Right lobe of liver (tissue), 6 donors: ENCODE results near the gene POC1B. TPM values are rescaled to one million over a fixed set of nuclear protein-coding genes. Genes with fewer than 3 reads are reported as not detected.

Experiments
- ATAC-seq, 4 donors: fragments of 200-7000 bp; cut with Tn5 transposase; one replicate each; pipeline ENCODE4 v1.9.1; 2020; ENCODE audit warnings: mild to moderate bottlenecking in 4 of 4, moderate library complexity in 4 of 4
- DNase-seq, 3 donors: peaks; one replicate each; pipeline ENCODE4 v3.0.0-alpha.2; 2020
- H3K27ac ChIP-seq, 3 donors: fragments of 200-600 bp; one replicate each; pipeline ENCODE4 v1.8.0; 2022
- H3K27me3 ChIP-seq, 2 donors: fragments of 200-600 bp; one replicate each; pipeline ENCODE4 v1.8.0; 2022
- H3K36me3 ChIP-seq, 4 donors: fragments of 200-600 bp; sonication (generic) in 1 of 4; one replicate each; pipeline versions ENCODE4 v1.5.1 to v1.8.0; 2017 to 2022; ENCODE audit warnings: control low read depth in 1 of 4
- H3K4me1 ChIP-seq, 4 donors: fragments of 200-600 bp; sonication (generic) in 1 of 4; one replicate each; pipeline versions ENCODE4 v1.5.1 to v1.8.0; 2017 to 2022; ENCODE audit warnings: control low read depth in 1 of 4
- H3K4me3 ChIP-seq, 3 donors: fragments of 200-600 bp; one replicate each; pipeline ENCODE4 v1.8.0; 2022
- H3K9me3 ChIP-seq, 4 donors: fragments of 200-600 bp; sonication (generic) in 1 of 4; one replicate each; pipeline versions ENCODE4 v1.5.1 to v1.8.0; 2017 to 2022; ENCODE audit warnings: control low read depth in 1 of 4
- POLR2A ChIP-seq: fragments of 450-650 bp; IDR thresholded peaks from one replicate; pipeline ENCODE4 v1.6.1; 2017; ENCODE audit warnings: antibody characterized with exemption, mild to moderate bottlenecking
- whole genome bisulfite sequencing: methylation state at CpG from one replicate; pipeline ENCODE4 v1.1.6; 2018; ENCODE audit warnings: low coverage, low lambda C conversion rate; ENCODE audit not compliant: insufficient coverage; ENCODE audit errors: missing lambda C conversion rate; 5-methylcytosine and 5-hydroxymethylcytosine counted together
- intact Hi-C, 2 donors: fragments of 100-400 bp; cut with DNase I; formaldehyde crosslinking; loops; one replicate each; pipeline versions ENCODE4 v1.11.2 to v1.14.1; 2022
- total RNA-seq, 6 experiments: library from RNA; depleted of rRNA in 2 of 6; stranded (reverse); fragments of >200 nt in 2 of 6; fragmentation: NEBNext Ultra II Directional in 3 of 6; extraction: Animal tissue kit (Norgen Biotek cat#: 25700) in 3 of 6; gene quantifications; one replicate each; pipeline versions ENCODE4 v1.1.0 to v1.2.4, GENCODE V29; 2016 to 2023
- TF ChIP-seq, protein P1 (sequence below), 4 donors: fragments of 200-600 bp in 3 of 4; fragments of 450-650 bp in 1 of 4; IDR thresholded peaks; one replicate each; pipeline versions ENCODE4 v1.5.1 to v1.8.0; 2016 to 2022; ENCODE audit warnings: antibody characterized with exemption in 4 of 4, mild to moderate bottlenecking in 2 of 4
- donor health status: DM: no; HTN: yes; CAD: no.
- donor health status: DM: no; HTN: no; CAD: no.
- donor health status: DM: no; HTN: no; CAD: no.
- donor health status: DM: no; HTN: yes; CAD: no.
- donor health status: DM: no; HTN: yes; CAD: no.

The POC1B gene
- total RNA-seq, 6 experiments from 2014 or later = 5.3 to 14.5 (median 6.9) TPM

- Histone ChIP-seq H3K4me1 (no peaks in the 10 kb centered on the region), H3K4me3 (no peak overlapping the region), H3K36me3 (peaks cover 0 to 3% (median 0%) of the 10 kb centered on the region in 4 donors), H3K27me3 (no peaks in the 10 kb centered on the region), H3K9me3 (no peaks in the 10 kb centered on the region), H3K27ac (no peak overlapping the region)
- no peak for TF ChIP-seq POLR2A
- TF ChIP-seq, protein P1, sequence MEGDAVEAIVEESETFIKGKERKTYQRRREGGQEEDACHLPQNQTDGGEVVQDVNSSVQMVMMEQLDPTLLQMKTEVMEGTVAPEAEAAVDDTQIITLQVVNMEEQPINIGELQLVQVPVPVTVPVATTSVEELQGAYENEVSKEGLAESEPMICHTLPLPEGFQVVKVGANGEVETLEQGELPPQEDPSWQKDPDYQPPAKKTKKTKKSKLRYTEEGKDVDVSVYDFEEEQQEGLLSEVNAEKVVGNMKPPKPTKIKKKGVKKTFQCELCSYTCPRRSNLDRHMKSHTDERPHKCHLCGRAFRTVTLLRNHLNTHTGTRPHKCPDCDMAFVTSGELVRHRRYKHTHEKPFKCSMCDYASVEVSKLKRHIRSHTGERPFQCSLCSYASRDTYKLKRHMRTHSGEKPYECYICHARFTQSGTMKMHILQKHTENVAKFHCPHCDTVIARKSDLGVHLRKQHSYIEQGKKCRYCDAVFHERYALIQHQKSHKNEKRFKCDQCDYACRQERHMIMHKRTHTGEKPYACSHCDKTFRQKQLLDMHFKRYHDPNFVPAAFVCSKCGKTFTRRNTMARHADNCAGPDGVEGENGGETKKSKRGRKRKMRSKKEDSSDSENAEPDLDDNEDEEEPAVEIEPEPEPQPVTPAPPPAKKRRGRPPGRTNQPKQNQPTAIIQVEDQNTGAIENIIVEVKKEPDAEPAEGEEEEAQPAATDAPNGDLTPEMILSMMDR (IDR thresholded peaks at IDR 0.05) = no peak
- ATAC-seq = no peak
- 100% methylated on average over 1 of the region's 1 CpG for WGBS
- intact Hi-C loops = no loop called here
- DNase-seq = no peak
These were observed 41.4 kb downstream of the POC1B start for GRCh38 chr12:89484470-89484869.

- no peak for DNase-seq
- no peaks in the 10 kb centered on the region for H3K9me3 ChIP-seq
- H3K27ac ChIP-seq = no peak overlapping the region
- WGBS = 46% methylated on average over 2 of the region's 2 CpGs
- no peak overlapping the region for H3K4me3 ChIP-seq
- ATAC-seq = peak in 3 of 4 donors; percentile 50 to 56 (median 54)
- no peaks in the 10 kb centered on the region for H3K27me3 ChIP-seq
- TF ChIP-seq, protein P1 (IDR thresholded peaks at IDR 0.05) = no peak
- no peak for TF ChIP-seq POLR2A
- peaks cover 0 to 13% (median 4%) of the 10 kb centered on the region in 4 donors for H3K4me1 ChIP-seq
- intact Hi-C loops = no loop called here
- H3K36me3 ChIP-seq = no peaks in the 10 kb centered on the region
These were observed 44.5 kb downstream of the POC1B start for GRCh38 chr12:89481213-89481914.

DNA sequence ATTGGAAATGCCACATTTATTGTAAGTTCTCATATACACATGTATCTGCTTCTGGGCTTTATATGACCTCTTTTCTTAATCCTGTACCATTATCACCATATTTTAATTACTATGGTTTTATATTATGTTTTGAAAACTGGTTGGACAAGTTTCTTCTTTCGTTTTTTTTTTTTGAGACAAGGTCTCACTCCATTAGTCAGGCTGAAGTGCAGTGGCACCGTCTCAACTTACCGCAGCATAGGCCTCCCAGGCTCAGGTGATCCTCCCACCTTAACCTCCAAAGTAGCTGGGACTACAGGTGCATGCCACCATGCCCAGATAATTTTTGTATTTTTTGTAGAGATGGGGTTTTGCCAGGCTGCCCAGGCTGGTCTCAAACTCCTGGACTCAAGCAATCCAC lies 45.9 kb downstream of the POC1B start:
- TF ChIP-seq, protein P1 (IDR thresholded peaks at IDR 0.05) = no peak
- no peak for TF ChIP-seq POLR2A
- H3K4me3 ChIP-seq = no peak overlapping the region
- no peak for ATAC-seq
- H3K36me3 ChIP-seq = no peaks in the 10 kb centered on the region
- H3K27me3 ChIP-seq = no peaks in the 10 kb centered on the region
- H3K27ac ChIP-seq = no peak overlapping the region
- intact Hi-C loops = loop anchor here in 1 of 2 donors (10.0 kb wide), 1 partner anchor 45 kb away; the partner anchor contains the start of genes GALNT4 and POC1B
- H3K4me1 ChIP-seq = peaks cover 0 to 13% (median 4%) of the 10 kb centered on the region in 4 donors
- WGBS = 82% methylated on average over 3 of the region's 3 CpGs
- DNase-seq = no peak
- H3K9me3 ChIP-seq = no peaks in the 10 kb centered on the region

GRCh38 chr12:89477633-89478279 lies 48.1 kb downstream of the POC1B start:
- no peak for TF ChIP-seq POLR2A
- TF ChIP-seq, protein P1 (IDR thresholded peaks at IDR 0.05) = no peak
- 83% methylated on average over 7 of the region's 8 CpGs for WGBS
- Histone ChIP-seq H3K4me1 (peaks cover 0 to 13% (median 4%) of the 10 kb centered on the region in 4 donors), H3K27ac (no peak overlapping the region), H3K27me3 (no peaks in the 10 kb centered on the region), H3K9me3 (no peaks in the 10 kb centered on the region), H3K4me3 (no peak overlapping the region), H3K36me3 (no peaks in the 10 kb centered on the region)
- intact Hi-C loops = loop anchor here in 1 of 2 donors (10.0 kb wide), 1 partner anchor 47 kb away; the partner anchor contains the start of genes GALNT4 and POC1B
- ATAC-seq (no peak), DNase-seq (no peak)
